GM21786 (cell line): ENCODE results near the gene FHIT.

Source experiments
- ATAC-seq: cut with Tn5 transposase; IDR thresholded peaks from one replicate; pipeline ENCODE4 v1.9.1; 2021; ENCODE audit not compliant: unreplicated experiment

Gene FHIT

DNA sequence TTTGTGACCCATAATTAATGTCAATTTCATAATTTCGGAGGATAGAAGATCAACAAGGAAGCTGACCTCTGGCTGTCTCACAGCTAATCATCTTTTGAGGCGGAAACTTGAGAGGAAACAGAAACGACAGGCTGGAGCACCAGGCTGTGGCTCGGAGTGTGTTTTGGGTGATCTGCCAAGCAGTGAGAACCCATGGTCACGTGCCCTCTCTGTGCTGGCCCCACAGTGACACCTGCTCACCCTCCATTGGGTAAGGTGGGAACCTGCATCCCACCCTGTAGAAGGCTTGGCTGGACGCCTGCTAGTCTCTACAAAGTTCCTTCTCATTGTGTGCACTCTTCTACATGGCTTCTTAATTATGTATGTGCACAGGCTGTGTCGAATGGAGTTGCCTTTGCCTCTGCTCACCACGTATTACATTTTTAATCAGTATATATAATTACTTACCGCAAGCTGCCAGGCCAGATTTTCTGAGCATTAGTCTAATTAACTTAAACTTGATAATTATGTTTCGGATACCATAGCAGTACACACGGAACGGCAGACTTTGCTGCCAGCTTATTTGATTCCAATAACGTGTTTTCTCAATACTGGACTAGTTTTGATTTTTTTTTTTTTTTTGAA is 1482.0 kb downstream of the FHIT start:
- ATAC-seq: no peak

DNA sequence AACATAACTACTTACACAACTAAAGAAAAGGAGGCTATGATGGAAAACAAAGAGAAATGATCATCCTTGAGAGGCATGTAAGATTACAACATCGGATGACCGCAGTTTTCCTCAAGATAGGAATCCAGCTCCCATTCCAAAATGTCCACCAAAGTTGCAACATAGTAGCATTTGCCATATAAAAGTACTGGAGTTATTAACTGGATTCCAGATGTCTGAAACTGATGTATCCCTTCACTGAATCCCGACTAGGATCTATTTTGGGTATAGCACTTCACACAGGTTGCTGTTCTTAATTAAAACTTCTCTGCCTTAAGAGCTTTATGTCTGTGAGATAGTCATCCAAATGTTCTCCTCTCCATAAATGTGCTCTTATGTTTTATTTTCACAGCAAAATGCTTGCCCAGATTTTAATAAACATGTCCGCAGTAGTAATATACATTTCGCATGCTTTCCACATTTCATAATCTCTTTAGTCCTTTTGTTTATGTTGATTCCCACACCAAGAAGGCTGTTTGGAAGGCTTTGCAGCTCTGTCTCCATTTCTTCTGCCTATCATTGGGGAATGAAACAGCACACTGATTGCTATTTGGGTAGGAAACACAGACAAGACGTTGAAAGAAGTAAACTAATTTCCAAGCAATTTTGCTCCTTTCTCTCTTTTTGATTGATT is 1484.9 kb downstream of the FHIT start:
- ATAC-seq: no peak

DNA sequence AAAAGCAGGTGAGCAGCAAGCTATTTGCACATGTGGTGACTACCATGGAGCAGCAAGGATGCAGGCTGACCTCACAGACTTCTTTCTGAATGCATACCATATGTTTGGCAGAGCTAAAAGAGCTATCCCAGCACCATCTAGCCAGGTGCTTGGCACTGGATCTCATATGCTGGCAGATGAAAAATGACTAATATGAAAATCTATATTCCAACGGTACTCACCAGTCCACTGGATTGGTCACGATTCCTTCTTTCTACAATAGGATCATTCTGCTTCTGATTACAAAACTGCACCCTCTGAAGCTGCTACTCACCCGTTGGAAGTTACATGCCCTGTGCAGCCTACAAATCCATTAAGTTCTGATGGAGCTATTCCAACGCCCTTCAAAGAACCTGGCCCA is 1487.1 kb downstream of the FHIT start:
- ATAC-seq: no peak

DNA sequence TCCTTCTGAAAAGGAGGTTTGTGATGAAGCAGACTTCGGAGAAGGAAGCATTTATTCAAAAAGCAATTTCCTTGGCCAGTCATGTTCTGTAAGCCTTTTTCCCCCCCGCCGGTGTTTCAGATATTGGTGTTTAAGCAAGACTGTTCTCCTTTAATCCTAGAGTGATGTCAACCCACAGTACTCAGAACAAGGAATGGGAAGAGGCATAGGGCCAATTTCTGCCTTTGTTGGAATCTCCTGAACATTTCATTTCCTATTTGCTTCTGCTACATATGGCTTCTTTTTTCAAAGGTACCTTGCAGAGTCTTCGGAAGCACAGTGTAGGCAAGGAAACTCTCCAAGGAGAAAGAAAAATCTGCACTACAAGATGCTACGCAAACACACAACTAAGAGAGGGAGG is 1488.3 kb downstream of the FHIT start:
- no peak for ATAC-seq

DNA sequence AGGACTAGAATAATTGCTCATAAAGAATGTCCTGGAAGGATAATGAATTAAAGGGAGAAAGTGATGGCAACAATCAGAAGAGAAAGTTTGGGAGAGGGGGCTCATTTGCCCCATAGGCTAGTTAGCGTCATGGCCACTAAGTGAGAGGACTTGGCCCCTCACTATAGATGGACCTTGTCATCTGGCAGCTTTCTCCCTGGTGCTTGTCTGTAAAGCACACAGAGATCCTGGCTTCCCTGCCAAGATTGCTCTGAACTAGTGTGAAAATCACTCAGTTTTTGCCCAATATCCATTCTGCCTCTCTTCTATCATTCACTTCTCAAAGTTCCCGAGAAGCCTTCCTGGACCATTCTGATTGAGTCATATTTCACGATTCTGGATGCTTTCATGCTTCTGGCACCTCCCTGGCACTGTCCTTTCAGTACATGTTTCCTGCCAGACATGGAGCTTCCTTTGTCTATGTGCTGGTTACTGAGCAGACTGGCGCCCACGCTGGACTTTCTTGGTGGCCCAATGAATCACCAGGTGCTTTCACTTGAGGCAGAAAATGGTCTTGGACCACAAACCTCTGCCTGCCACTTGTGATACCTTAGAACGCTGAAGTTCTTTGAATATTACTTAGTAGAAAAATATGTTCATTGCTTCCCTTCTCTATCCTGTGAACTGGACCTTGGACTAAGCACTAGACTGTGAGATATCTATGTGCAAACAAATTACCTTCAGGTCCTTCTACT is 1491.8 kb downstream of the FHIT start:
- ATAC-seq: no peak

DNA sequence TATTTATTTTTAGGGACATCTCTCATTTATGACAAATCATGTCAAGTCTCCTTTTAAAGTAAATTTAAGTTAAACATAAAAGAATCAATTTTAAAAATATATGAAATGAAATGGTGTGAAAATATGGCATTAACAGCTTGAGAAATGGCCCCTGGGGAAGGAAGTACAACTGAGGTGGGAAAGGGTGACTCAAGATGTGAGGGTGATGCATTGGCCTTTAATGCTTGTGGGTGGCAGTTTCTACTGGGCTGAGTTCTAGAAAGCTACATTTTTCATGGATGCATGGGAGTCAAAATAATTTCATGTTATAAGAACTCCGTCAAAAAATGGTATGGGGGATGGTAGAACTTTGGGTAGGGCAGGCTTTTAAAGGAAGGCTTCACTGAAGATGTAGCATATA is 1492.6 kb downstream of the FHIT start:
- no peak for ATAC-seq

DNA sequence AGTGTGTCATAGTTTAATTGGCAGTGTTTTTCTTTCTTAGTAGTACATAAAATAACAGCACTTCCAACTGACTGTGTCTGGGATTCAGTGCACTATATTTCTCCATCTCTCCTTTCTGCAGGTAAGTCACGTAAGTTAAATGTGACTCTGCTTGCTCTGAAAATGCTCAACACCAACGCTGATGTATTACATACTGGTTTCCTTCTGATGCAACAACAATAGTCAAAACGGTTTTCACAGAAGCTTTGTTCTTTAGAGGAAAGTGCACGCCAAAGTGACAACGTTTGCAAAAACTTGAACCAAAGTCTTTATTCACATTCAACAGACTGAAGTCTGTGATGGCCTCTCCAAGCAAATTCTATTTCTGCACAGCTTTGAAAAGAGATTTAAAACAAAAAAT is 1494.3 kb downstream of the FHIT start:
- ATAC-seq: no peak

DNA sequence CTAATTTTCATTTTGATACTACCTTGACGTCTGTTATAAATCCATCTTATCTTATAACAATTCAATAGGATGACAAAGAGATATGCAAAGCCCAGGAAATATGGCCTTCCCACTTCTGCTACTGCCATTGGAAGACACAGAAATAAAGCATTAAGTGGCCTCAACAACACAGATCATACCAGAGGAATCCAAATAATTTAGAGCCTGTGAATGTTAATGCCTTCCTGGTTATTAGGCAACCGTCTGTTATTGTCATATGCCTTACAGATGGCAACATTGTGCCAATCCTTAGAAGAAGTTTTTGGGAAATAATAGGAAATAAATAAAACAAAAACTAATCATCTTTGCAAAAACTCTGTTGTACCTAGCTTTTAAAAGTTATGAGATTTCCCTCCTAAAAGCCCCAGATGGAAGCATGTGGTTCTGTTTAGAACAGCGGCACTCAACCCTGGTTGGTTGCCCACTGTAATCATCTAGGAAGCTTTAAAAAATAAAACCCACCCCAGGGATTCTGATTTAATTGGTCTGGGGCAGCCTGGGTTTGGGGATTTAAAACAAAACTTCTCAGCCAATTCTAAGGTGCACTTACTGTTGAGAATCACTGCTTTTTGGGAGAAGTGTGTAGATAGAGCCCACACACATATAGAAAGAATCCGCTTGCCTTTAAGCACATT is 1496.7 kb downstream of the FHIT start:
- no peak for ATAC-seq

DNA sequence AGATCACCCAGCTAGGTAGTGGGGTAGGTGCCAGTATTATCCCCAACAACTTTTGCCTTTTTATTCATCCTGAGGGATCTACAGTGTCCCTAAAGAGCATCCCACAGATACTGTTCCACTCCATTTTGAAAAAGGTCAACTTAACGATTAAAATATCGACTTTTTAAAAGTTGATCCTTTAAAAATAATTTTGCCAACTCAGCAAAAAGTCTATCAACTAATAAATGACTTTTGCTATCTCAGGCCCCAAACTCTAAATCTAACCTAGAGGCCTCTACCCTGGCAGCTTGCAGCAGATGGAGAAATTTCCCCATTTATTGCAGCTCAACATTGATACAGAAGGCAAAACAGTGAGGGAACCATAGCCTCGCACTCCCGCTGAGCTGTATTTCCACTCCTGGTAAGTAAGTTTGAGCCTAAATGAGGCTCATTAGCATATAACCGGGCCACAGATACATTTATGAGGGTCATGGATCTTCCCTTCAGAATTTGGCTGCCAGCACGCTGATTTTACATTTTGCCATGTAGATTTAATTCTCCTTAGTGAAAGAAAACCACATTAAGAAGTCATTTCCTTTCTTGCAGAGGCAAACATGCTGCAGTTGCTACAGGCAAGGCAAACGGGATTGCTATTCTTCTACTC is 1497.3 kb downstream of the FHIT start:
- no peak for ATAC-seq

DNA sequence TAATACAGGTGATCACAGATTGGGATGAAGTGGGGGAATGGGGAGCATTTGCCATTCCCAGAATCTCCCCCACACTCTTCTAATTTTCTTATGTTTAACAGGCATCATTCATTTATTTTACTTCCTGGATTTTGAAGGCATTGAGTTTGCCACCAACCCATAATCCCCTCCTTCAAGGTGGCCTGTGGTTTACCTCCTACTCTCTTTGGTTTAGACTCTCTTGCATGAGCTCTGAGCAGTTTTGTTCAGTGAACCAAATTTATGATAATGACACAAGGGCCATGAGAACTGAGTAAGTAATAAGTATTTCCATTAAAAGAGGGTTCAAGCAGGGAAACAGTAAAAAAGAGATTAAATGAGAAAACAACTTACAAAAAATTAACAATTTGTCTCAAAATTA is 1498.3 kb downstream of the FHIT start:
- ATAC-seq: no peak

DNA sequence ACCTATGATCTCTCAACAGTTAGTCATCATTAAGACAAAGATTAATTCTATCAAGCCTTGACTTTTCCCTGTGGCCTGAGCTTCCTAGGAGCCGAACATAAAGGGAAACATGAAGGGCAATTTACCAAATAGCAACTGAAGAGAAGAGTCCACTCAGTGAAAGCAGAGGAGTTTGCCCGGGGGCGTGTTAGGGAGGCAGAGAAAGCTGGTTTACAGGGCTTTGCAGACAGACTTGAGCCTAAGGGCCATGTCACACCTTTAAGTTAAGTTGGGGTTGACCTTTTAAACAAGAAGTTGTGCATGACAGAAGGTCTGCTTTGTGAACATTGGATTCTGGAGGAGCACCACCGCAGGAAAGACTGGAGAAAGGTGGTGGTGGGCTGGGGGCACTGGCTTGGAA is 1499.6 kb downstream of the FHIT start:
- ATAC-seq: no peak

DNA sequence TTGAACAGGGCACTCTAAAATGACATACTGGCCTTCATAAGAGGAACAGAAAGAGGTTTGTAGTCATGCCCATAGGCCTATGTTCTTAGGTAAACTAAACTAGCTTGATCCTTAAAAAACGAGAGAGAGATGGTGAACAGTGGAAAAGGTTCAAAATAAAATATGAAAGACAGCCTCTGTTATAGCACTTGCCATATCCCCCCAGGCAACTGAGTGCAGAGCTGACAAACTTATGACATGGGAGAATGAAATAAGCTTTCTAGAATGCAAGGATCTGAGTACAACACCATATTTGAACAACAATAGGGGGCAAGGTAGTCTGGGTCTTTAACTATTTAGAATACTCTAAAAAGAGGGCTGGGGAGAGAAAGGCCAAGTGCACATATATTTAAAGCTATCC is 1500.9 kb downstream of the FHIT start:
- ATAC-seq: no peak

DNA sequence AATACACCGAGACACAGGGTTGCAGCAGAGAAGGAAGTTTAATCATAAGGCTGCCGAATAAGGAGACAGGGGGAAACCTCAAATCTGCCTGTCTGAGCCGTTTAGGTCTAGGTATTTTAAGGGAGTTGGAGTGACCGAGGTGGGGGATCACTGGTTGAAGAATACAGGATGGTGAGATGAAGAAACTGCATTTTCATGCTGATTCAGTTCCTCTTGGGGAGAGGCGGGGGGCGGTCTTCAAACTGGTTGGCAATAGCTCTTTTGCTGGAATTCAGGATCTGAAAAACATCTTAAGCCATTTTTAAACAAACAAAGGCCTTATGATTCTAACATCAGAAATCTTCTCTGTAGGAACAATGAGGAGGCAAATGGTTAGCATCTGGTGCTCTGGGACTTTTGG is 1502.0 kb downstream of the FHIT start:
- no peak for ATAC-seq

DNA sequence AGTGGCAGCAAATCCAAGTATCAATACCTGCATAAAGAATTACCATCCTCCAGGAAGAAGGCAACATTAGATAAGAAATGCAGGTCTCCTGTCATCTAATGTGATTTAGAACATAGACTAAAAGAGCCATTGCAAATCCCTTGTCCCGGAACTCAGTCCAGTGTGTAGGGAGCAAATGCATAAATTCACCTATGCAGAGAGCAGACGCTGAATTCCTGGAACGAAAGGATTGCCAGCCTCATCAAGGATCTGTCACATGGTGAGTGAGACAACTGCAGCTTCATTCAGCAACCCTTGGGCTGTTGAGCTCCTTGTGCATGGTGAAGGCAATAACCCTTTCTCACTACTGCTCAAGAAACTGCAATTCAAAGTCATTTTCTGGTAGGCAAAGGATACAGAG is 1504.7 kb downstream of the FHIT start:
- ATAC-seq: no peak

DNA sequence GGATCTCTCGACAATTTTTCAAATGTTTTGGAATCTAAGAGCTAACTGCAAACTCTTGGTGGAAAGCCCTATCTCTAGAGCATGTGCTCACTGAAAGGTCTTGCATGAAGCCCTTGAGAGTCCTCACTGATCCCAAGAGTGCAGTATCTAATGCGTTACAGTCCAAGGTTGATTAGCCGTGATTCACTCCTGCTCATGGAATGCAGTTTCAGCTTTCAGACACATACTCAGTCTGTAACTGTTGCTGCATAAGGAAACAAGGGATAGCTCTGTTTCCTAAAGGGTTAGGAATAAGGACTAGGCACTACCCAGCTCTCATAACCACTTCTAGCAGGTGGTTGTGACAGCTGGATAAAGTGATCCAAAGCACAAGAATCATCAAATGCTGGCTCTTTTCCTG is 1514.0 kb downstream of the FHIT start:
- ATAC-seq: no peak

DNA sequence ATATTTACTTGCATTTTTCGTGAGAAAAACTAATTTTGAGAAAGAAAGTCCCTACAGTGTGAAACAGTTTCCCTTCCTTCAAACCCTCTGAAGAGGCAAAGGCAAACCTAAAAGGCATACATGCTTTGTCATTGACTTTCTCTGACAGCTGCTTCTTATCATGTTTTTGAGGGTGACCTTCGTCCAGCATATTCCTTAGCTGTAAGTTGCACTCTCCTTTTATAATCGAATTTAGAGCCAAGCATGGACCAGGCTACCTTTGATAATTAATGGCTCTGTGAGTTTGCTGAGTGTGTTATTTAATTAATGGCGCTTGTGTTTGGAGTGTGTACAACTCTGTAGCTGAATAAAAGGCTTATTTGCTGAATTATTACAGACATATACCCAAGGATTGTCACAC is 1517.2 kb downstream of the FHIT start:
- no peak for ATAC-seq

DNA sequence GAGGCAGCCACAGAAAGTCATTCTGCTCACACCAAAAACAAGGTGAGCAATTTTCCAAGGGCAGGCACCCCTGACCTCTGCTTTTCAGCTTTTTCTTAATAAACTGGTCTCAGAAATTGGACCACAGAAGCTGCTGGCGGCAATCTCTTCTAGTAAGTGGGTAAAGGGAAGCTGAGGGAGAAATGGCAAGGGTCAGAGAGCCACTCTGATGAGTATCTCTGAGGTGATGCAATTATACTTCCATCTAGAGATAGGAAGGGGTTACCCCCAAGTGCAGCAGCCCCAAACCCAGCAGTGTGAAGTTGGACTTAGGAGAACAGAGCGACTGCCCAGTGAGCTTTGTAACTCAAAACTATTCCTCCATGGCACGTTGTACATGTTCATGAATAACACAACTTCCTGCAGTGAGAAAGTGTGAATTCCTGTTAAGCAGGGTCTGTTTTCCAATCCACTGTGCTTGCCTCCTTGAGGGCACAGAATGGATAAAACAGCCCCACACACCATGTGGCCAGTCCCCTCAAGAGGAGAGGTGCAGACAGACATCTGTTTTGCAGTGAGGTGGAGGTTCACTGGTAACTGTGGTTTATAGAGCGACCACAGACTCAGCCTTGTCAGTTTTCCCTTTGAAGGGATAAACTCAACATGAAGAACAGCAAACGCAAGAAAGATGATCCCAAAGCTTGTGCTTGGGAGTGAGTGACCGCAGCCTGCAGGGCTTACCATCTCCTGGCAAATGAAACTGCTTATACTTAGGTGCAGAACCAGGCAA is 1518.0 kb downstream of the FHIT start:
- no peak for ATAC-seq

DNA sequence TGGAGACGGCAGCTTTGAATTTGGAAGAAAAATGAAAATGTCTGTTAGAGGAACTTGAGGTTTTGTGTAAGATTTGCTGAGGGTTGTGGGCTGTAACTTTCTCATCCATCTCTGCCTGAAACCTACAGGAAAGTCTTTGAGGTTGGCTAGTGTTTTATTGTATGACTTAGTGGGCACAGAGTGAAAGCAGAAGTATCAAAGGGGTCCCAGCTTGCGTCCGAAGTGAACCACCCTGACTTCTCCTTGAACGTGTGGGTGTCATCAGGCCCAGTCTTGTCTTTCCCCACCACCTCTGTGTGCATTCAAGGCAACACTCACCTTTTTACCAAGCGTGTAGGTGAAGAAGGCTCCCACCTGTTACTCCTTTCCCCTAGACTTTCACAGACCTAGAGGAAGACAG is 1519.3 kb downstream of the FHIT start:
- no peak for ATAC-seq

DNA sequence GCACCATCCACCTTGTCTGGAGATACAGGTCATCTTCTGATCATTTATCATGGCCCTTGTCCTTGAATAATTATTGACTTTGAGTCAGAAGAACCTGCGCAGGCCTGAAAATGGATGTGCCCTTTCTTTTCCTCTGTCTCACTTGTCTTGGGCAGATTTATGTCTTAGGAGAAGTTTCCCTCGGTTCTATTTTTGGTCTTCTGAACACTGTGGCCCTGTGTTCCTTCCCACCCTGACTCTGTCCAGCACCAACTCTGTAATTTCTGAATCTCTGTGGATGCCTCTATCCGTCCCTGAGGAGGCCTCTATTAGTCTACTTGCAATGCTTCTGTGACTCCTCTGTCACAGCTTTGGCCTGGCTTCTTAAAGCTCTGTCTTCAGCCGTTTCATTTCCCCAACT is 1520.7 kb downstream of the FHIT start:
- no peak for ATAC-seq

DNA sequence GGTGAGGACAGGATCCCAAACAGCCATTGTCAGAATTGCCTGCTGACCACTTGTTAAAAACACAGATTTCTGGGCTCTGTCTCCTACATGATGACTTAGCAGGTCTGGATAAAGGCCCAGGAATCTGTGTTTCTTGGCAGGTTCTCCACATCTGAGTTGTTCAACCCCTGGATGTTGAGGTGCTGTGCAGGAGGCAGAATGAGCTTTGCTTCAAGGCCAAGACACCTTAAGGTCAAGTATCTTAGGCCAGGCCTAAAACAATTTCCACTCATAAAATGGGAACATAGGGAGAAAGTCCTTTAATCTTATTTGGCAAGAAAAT is 1522.7 kb downstream of the FHIT start:
- no peak for ATAC-seq
